GM23338 (cell line): ENCODE data around the gene KLLN. TPM values are rescaled to one million over a fixed set of nuclear protein-coding genes. Genes with fewer than 3 reads are reported as not detected.

Source experiments
- ATAC-seq: fragments of 200-7000 bp; cut with Tn5 transposase; 3 replicates; pipeline ENCODE4 v1.9.1; 2020
- DNase-seq: peaks from one replicate; pipeline ENCODE4 v3.0.0-alpha.2; 2015; ENCODE audit warnings: low spot score
- H2AFZ ChIP-seq: fragments of 200-600 bp; sonication (generic); 2 replicates; pipeline ENCODE4 v1.8.0; 2016; ENCODE audit warnings: antibody characterized with exemption, mild to moderate bottlenecking, moderate library complexity
- H3F3A ChIP-seq: fragments of 200-600 bp; sonication (generic); replicated peaks from 2 replicates; pipeline ENCODE4 v1.8.0; 2017; ENCODE audit warnings: antibody characterized with exemption, mixed run types, low read depth
- H3K27ac ChIP-seq: fragments of 200-600 bp; sonication (generic); 2 replicates; pipeline ENCODE4 v1.6.1; 2016; ENCODE audit warnings: low read depth
- H3K27me3 ChIP-seq: fragments of 200-600 bp; sonication (generic); 2 replicates; pipeline ENCODE4 v1.8.0; 2016; ENCODE audit warnings: mild to moderate bottlenecking, mixed run types, moderate library complexity; ENCODE audit not compliant: insufficient read depth
- H3K36me3 ChIP-seq: fragments of 200-600 bp; sonication (generic); 2 replicates; pipeline ENCODE4 v1.8.0; 2016; ENCODE audit warnings: mild to moderate bottlenecking; ENCODE audit not compliant: insufficient read depth
- H3K4me1 ChIP-seq: fragments of 200-600 bp; sonication (generic); 2 replicates; pipeline ENCODE4 v1.8.0; 2016; ENCODE audit warnings: mild to moderate bottlenecking, moderate library complexity; ENCODE audit not compliant: insufficient read depth
- H3K4me2 ChIP-seq: fragments of 200-600 bp; sonication (generic); 2 replicates; pipeline ENCODE4 v1.7.1; 2017; ENCODE audit warnings: mixed run types
- H3K4me3 ChIP-seq: fragments of 200-600 bp; sonication (generic); 2 replicates; pipeline ENCODE4 v1.6.1; 2016; ENCODE audit warnings: mixed run types
- H3K79me2 ChIP-seq: fragments of 200-600 bp; sonication (generic); replicated peaks from 2 replicates; pipeline ENCODE4 v1.8.0; 2017; ENCODE audit warnings: mild to moderate bottlenecking; ENCODE audit not compliant: insufficient read depth
- H3K9me2 ChIP-seq: fragments of 200-600 bp; sonication (generic); 2 replicates; pipeline ENCODE4 v1.8.0; 2017; ENCODE audit not compliant: insufficient read depth
- H4K20me1 ChIP-seq: fragments of 200-600 bp; sonication (generic); replicated peaks from 2 replicates; pipeline ENCODE4 v1.8.0; 2017; ENCODE audit warnings: mild to moderate bottlenecking; ENCODE audit not compliant: insufficient read depth
- H3K27ac Mint-ChIP-seq: 2 replicates; pipeline ENCODE4 v1.8.0; 2020; ENCODE audit warnings: inconsistent platforms, mild to moderate bottlenecking, moderate library complexity, mixed read lengths
- H3K27me3 Mint-ChIP-seq: 3 replicates; pipeline ENCODE4 v1.8.0; 2022; ENCODE audit warnings: low read depth, mild to moderate bottlenecking, moderate library complexity, mixed read lengths, inconsistent platforms; ENCODE audit not compliant: insufficient read depth, poor library complexity
- H3K36me3 Mint-ChIP-seq: 3 replicates; pipeline ENCODE4 v1.8.0; 2021; ENCODE audit warnings: low read depth, mild to moderate bottlenecking, inconsistent platforms, moderate library complexity, mixed read lengths
- H3K4me1 Mint-ChIP-seq: 3 replicates; pipeline ENCODE4 v1.8.0; 2020; ENCODE audit warnings: mild to moderate bottlenecking, inconsistent platforms, mixed read lengths
- H3K4me3 Mint-ChIP-seq: 3 replicates; pipeline ENCODE4 v1.8.0; 2021; ENCODE audit warnings: moderate library complexity, mild to moderate bottlenecking, inconsistent platforms, mixed read lengths
- H3K9me3 Mint-ChIP-seq: 3 replicates; pipeline ENCODE4 v1.8.0; 2020; ENCODE audit warnings: moderate library complexity, mild to moderate bottlenecking, inconsistent platforms, mixed read lengths
- CREB1 ChIP-seq: fragments of 250-450 bp; sonication (Bioruptor Pico); IDR thresholded peaks from 2 replicates; pipeline ENCODE4 v1.5.0; 2020; ENCODE audit warnings: low read depth, mild to moderate bottlenecking, moderate library complexity
- EZH2 ChIP-seq: fragments of 200-600 bp; sonication (generic); IDR thresholded peaks from one replicate; pipeline ENCODE4 v1.8.0; 2017; ENCODE audit warnings: antibody characterized with exemption, mild to moderate bottlenecking, low read depth; ENCODE audit not compliant: unreplicated experiment
- EZH2phosphoT487 ChIP-seq: fragments of 200-600 bp; sonication (generic); IDR thresholded peaks from one replicate; pipeline ENCODE4 v1.8.1; 2018; ENCODE audit warnings: antibody characterized with exemption; ENCODE audit not compliant: unreplicated experiment
- JUNB ChIP-seq: IDR thresholded peaks from one replicate; pipeline ENCODE4 v1.6.1; 2016; ENCODE audit warnings: antibody characterized with exemption; ENCODE audit not compliant: unreplicated experiment
- NANOG ChIP-seq: IDR thresholded peaks from 2 replicates; pipeline ENCODE4 v1.6.1; 2016; ENCODE audit warnings: antibody characterized with exemption, borderline replicate concordance
- POLR2AphosphoS5 ChIP-seq: IDR thresholded peaks from 2 replicates; pipeline ENCODE4 v1.6.1; 2016; ENCODE audit warnings: antibody characterized with exemption, low read depth
- STAT1 ChIP-seq: IDR thresholded peaks from one replicate; pipeline ENCODE4 v1.6.1; 2016; ENCODE audit warnings: antibody characterized with exemption; ENCODE audit not compliant: unreplicated experiment
- ZNF114 ChIP-seq: fragments of 250-450 bp; sonication (Bioruptor Pico); IDR thresholded peaks from 2 replicates; pipeline ENCODE4 v1.5.0; 2020; ENCODE audit warnings: mild to moderate bottlenecking, moderate library complexity
- ZNF331 ChIP-seq: fragments of 250-450 bp; sonication (Bioruptor Pico); IDR thresholded peaks from 2 replicates; pipeline ENCODE4 v1.5.0; 2020; ENCODE audit warnings: low read depth, mild to moderate bottlenecking, moderate library complexity
- polyA plus RNA-seq: library from polyadenylated mRNA; unstranded; fragments of >200 nt; fragmentation: Nextera tagmentation; extraction: Ambion mirVana; gene quantifications from 2 replicates; pipeline ENCODE4 v1.2.1, GENCODE V29; 2016
- total RNA-seq: library from RNA; depleted of rRNA; stranded (reverse); fragments of >200 nt; shearing (Covaris generic); gene quantifications from 2 replicates; pipeline ENCODE4 v1.2.3, GENCODE V29; 2014
- TF ChIP-seq, protein P1 (sequence below): IDR thresholded peaks from 2 replicates; pipeline ENCODE4 v1.6.1; 2016; ENCODE audit warnings: antibody characterized with exemption
- TF ChIP-seq, protein P2 (sequence below): IDR thresholded peaks from one replicate; pipeline ENCODE4 v1.6.1; 2018; ENCODE audit warnings: antibody characterized with exemption; ENCODE audit not compliant: unreplicated experiment
- TF ChIP-seq, protein P3 (sequence below), 2 experiments: fragments of 200-600 bp in 1 of 2; sonication (generic) in 1 of 2; conservative IDR thresholded peaks; 2 replicates each; pipeline versions ENCODE4 v1.5.1 to v1.6.1; 2016 to 2017; ENCODE audit warnings: antibody characterized with exemption in 2 of 2, low read depth in 2 of 2, mild to moderate bottlenecking in 2 of 2, moderate library complexity in 1 of 2
- TF ChIP-seq, protein P4 (sequence below): fragments of 250-450 bp; sonication (Bioruptor Pico); IDR thresholded peaks from 2 replicates; pipeline ENCODE4 v1.5.0; 2020; ENCODE audit warnings: mild to moderate bottlenecking, moderate library complexity

KLLN gene
- total and polyA plus RNA-seq, 2 experiments from 2014 or later, result 0.24 to 0.29 TPM

DNA sequence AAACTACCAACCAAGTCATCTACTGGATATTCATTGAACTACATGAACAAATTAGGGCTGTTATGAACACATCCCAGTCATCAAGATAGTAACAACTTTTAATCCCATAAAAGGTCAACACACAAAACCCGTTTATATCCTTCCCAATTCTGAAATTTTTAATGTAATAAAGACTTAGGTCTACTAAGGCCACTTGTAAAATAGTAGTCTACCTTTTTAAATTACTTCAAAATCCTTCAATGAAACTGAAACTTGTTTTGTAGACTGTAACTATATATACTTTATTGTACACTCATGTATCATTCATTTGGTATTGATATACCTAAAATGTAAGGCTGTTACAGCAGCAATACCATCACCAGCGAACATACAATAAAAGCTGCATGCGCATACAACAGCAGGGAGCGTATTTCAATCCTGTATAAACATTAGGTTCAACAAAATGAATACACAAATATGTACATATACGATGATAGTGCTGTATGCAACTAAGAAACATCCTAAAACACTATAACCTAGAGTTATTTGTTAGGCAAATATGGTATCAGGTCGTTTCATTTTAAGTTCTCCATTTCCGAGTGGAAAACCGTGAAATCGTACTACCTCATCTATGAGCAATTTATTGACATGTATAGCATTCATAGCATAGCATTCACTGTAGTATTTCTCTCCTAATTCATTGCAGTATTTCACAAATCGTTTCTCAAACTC lies 46.3 kb downstream of the KLLN start:
- Mint-ChIP-seq H3K9me3 (no peaks in the 10 kb centered on the region), H3K27ac (peak overlapping the region; percentile 99), H3K4me3 (peak overlapping the region; percentile 99), H3K4me1 (peaks cover 20% of the 10 kb centered on the region), H3K27me3 (peaks cover 4% of the 10 kb centered on the region), H3K36me3 (peaks cover 9% of the 10 kb centered on the region; the same call in 2 of the 3 replicates)
- DNase-seq, result no peak
- TF ChIP-seq, protein P1, sequence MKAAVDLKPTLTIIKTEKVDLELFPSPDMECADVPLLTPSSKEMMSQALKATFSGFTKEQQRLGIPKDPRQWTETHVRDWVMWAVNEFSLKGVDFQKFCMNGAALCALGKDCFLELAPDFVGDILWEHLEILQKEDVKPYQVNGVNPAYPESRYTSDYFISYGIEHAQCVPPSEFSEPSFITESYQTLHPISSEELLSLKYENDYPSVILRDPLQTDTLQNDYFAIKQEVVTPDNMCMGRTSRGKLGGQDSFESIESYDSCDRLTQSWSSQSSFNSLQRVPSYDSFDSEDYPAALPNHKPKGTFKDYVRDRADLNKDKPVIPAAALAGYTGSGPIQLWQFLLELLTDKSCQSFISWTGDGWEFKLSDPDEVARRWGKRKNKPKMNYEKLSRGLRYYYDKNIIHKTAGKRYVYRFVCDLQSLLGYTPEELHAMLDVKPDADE, result no peak
- no peak for TF ChIP-seq NANOG
- no peak for TF ChIP-seq ZNF331 (CRISPR knock-in tag)
- no peak for TF ChIP-seq ZNF114 (CRISPR knock-in tag)
- no peak for TF ChIP-seq STAT1
- TF ChIP-seq, protein P2, sequence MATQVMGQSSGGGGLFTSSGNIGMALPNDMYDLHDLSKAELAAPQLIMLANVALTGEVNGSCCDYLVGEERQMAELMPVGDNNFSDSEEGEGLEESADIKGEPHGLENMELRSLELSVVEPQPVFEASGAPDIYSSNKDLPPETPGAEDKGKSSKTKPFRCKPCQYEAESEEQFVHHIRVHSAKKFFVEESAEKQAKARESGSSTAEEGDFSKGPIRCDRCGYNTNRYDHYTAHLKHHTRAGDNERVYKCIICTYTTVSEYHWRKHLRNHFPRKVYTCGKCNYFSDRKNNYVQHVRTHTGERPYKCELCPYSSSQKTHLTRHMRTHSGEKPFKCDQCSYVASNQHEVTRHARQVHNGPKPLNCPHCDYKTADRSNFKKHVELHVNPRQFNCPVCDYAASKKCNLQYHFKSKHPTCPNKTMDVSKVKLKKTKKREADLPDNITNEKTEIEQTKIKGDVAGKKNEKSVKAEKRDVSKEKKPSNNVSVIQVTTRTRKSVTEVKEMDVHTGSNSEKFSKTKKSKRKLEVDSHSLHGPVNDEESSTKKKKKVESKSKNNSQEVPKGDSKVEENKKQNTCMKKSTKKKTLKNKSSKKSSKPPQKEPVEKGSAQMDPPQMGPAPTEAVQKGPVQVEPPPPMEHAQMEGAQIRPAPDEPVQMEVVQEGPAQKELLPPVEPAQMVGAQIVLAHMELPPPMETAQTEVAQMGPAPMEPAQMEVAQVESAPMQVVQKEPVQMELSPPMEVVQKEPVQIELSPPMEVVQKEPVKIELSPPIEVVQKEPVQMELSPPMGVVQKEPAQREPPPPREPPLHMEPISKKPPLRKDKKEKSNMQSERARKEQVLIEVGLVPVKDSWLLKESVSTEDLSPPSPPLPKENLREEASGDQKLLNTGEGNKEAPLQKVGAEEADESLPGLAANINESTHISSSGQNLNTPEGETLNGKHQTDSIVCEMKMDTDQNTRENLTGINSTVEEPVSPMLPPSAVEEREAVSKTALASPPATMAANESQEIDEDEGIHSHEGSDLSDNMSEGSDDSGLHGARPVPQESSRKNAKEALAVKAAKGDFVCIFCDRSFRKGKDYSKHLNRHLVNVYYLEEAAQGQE, result no peak
- TF ChIP-seq EZH2, result no peak
- TF ChIP-seq, protein P3, sequence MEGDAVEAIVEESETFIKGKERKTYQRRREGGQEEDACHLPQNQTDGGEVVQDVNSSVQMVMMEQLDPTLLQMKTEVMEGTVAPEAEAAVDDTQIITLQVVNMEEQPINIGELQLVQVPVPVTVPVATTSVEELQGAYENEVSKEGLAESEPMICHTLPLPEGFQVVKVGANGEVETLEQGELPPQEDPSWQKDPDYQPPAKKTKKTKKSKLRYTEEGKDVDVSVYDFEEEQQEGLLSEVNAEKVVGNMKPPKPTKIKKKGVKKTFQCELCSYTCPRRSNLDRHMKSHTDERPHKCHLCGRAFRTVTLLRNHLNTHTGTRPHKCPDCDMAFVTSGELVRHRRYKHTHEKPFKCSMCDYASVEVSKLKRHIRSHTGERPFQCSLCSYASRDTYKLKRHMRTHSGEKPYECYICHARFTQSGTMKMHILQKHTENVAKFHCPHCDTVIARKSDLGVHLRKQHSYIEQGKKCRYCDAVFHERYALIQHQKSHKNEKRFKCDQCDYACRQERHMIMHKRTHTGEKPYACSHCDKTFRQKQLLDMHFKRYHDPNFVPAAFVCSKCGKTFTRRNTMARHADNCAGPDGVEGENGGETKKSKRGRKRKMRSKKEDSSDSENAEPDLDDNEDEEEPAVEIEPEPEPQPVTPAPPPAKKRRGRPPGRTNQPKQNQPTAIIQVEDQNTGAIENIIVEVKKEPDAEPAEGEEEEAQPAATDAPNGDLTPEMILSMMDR (conservative IDR thresholded peaks at IDR 0.05; ENCODE audit: low read depth in 2 of 2), result no peak
- no peak for TF ChIP-seq CREB1 (CRISPR knock-in tag)
- TF ChIP-seq, protein P4, sequence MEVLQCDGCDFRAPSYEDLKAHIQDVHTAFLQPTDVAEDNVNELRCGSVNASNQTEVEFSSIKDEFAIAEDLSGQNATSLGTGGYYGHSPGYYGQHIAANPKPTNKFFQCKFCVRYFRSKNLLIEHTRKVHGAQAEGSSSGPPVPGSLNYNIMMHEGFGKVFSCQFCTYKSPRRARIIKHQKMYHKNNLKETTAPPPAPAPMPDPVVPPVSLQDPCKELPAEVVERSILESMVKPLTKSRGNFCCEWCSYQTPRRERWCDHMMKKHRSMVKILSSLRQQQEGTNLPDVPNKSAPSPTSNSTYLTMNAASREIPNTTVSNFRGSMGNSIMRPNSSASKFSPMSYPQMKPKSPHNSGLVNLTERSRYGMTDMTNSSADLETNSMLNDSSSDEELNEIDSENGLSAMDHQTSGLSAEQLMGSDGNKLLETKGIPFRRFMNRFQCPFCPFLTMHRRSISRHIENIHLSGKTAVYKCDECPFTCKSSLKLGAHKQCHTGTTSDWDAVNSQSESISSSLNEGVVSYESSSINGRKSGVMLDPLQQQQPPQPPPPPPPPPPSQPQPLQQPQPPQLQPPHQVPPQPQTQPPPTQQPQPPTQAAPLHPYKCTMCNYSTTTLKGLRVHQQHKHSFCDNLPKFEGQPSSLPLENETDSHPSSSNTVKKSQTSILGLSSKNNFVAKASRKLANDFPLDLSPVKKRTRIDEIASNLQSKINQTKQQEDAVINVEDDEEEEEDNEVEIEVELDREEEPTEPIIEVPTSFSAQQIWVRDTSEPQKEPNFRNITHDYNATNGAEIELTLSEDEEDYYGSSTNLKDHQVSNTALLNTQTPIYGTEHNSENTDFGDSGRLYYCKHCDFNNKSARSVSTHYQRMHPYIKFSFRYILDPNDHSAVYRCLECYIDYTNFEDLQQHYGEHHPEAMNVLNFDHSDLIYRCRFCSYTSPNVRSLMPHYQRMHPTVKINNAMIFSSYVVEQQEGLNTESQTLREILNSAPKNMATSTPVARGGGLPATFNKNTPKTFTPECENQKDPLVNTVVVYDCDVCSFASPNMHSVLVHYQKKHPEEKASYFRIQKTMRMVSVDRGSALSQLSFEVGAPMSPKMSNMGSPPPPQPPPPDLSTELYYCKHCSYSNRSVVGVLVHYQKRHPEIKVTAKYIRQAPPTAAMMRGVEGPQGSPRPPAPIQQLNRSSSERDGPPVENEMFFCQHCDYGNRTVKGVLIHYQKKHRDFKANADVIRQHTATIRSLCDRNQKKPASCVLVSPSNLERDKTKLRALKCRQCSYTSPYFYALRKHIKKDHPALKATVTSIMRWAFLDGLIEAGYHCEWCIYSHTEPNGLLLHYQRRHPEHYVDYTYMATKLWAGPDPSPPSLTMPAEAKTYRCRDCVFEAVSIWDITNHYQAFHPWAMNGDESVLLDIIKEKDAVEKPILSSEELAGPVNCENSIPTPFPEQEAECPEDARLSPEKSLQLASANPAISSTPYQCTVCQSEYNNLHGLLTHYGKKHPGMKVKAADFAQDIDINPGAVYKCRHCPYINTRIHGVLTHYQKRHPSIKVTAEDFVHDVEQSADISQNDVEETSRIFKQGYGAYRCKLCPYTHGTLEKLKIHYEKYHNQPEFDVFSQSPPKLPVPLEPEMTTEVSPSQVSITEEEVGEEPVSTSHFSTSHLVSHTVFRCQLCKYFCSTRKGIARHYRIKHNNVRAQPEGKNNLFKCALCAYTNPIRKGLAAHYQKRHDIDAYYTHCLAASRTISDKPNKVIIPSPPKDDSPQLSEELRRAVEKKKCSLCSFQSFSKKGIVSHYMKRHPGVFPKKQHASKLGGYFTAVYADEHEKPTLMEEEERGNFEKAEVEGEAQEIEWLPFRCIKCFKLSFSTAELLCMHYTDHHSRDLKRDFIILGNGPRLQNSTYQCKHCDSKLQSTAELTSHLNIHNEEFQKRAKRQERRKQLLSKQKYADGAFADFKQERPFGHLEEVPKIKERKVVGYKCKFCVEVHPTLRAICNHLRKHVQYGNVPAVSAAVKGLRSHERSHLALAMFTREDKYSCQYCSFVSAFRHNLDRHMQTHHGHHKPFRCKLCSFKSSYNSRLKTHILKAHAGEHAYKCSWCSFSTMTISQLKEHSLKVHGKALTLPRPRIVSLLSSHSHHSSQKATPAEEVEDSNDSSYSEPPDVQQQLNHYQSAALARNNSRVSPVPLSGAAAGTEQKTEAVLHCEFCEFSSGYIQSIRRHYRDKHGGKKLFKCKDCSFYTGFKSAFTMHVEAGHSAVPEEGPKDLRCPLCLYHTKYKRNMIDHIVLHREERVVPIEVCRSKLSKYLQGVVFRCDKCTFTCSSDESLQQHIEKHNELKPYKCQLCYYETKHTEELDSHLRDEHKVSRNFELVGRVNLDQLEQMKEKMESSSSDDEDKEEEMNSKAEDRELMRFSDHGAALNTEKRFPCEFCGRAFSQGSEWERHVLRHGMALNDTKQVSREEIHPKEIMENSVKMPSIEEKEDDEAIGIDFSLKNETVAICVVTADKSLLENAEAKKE (CRISPR knock-in tag), result no peak
- TF ChIP-seq POLR2AphosphoS5, result no peak
- no peak for TF ChIP-seq EZH2phosphoT487
- no peak for TF ChIP-seq JUNB
- Histone ChIP-seq H3K79me2 (peaks cover 51% of the 10 kb centered on the region), H3K4me1 (peaks cover 11% of the 10 kb centered on the region; the same call in 1 of the 2 replicates), H3K4me2 (peak overlapping the region; percentile 89), H3K36me3 (peaks cover 6% of the 10 kb centered on the region; the same call in 1 of the 2 replicates), H3K4me3 (peak overlapping the region; percentile 86), H3K27me3 (no peaks in the 10 kb centered on the region), H2AFZ (peak overlapping the region; percentile 97), H3K27ac (peak overlapping the region; percentile 93), H4K20me1 (peaks cover 15% of the 10 kb centered on the region), H3F3A (0 out of 2 replicates have a peak, but pooled peaks cover 3% of the 10 kb centered on the region), H3K9me2 (no peaks in the 10 kb centered on the region)
- ATAC-seq, result no peak
